ENCODE measurements around the gene TP53RK.
A peak's percentile ranks its signal among the peaks of the same experiment; 100 is the strongest.

Gene TP53RK

GRCh38 chr20:46689082-46689753, at the start of gene TP53RK:
TP53RK (minus strand) TSS chr20:46689444; CDS start chr20:46689414, 30 bp downstream.
- Histone ChIP-seq H3K9ac (ENCODE audit: low read length) (peak within 1 kb of the TSS; percentile 81), H3K36me3 (ENCODE audit: insufficient read depth, low read length) (peaks cover 13% of the 10 kb centered on the region), H3K4me3 (ENCODE audit: low read depth in 1 of 2, low read length in 2 of 2) (peak within 1 kb of the TSS; percentile 72 to 81), H3K27me3 (ENCODE audit: control insufficient read depth in 1 of 2, insufficient read depth in 2 of 2, low read length in 2 of 2) (no peaks in the 10 kb centered on the region), H3K27ac (ENCODE audit: low read depth, low read length) (peak within 1 kb of the TSS; percentile 88), H3K4me1 (ENCODE audit: insufficient read depth, low read length) (peaks cover 23% of the 10 kb centered on the region), H3K9me3 (ENCODE audit: low read length) (no peaks in the 10 kb centered on the region)

GRCh38 chr20:46735436-46735835, 46.2 kb upstream of the TP53RK start:
- H3K9me3 ChIP-seq (ENCODE audit: low read length), result no peaks in the 10 kb centered on the region
- no peaks in the 10 kb centered on the region for H3K27me3 ChIP-seq (ENCODE audit: control insufficient read depth in 1 of 2, insufficient read depth in 2 of 2, low read length in 2 of 2)
- H3K27ac ChIP-seq (ENCODE audit: low read depth, low read length), result no peak overlapping the region
- H3K4me3 ChIP-seq (ENCODE audit: low read depth in 1 of 2, low read length in 2 of 2), result no peak overlapping the region
- no peaks in the 10 kb centered on the region for H3K4me1 ChIP-seq (ENCODE audit: insufficient read depth, low read length)
- peaks cover 6% of the 10 kb centered on the region for H3K36me3 ChIP-seq (ENCODE audit: insufficient read depth, low read length)
- H3K9ac ChIP-seq (ENCODE audit: low read length), result no peak overlapping the region

GRCh38 chr20:46731770-46732169, 42.5 kb upstream of the TP53RK start:
- no peak overlapping the region for H3K27ac ChIP-seq (ENCODE audit: low read depth, low read length)
- no peak overlapping the region for H3K9ac ChIP-seq (ENCODE audit: low read length)
- H3K9me3 ChIP-seq (ENCODE audit: low read length), result no peaks in the 10 kb centered on the region
- peaks cover 6% of the 10 kb centered on the region for H3K36me3 ChIP-seq (ENCODE audit: insufficient read depth, low read length)
- H3K4me3 ChIP-seq (ENCODE audit: low read depth in 1 of 2, low read length in 2 of 2), result no peak overlapping the region
- H3K4me1 ChIP-seq (ENCODE audit: insufficient read depth, low read length), result no peaks in the 10 kb centered on the region
- H3K27me3 ChIP-seq (ENCODE audit: control insufficient read depth in 1 of 2, insufficient read depth in 2 of 2, low read length in 2 of 2), result no peaks in the 10 kb centered on the region

GRCh38 chr20:46725186-46726165, 36.2 kb upstream of the TP53RK start:
- H3K4me3 ChIP-seq (ENCODE audit: low read depth in 1 of 2, low read length in 2 of 2), result no peak overlapping the region
- no peaks in the 10 kb centered on the region for H3K4me1 ChIP-seq (ENCODE audit: insufficient read depth, low read length)
- H3K9ac ChIP-seq (ENCODE audit: low read length), result no peak overlapping the region
- no peak overlapping the region for H3K27ac ChIP-seq (ENCODE audit: low read depth, low read length)
- H3K36me3 ChIP-seq (ENCODE audit: insufficient read depth, low read length), result no peaks in the 10 kb centered on the region
- H3K27me3 ChIP-seq (ENCODE audit: control insufficient read depth in 1 of 2, insufficient read depth in 2 of 2, low read length in 2 of 2), result no peaks in the 10 kb centered on the region
- no peaks in the 10 kb centered on the region for H3K9me3 ChIP-seq (ENCODE audit: low read length)

- Histone ChIP-seq H3K27ac (ENCODE audit: low read depth, low read length) (no peak overlapping the region), H3K4me1 (ENCODE audit: insufficient read depth, low read length) (no peaks in the 10 kb centered on the region), H3K36me3 (ENCODE audit: insufficient read depth, low read length) (no peaks in the 10 kb centered on the region), H3K4me3 (ENCODE audit: low read depth in 1 of 2, low read length in 2 of 2) (no peak overlapping the region), H3K9me3 (ENCODE audit: low read length) (no peaks in the 10 kb centered on the region), H3K27me3 (ENCODE audit: control insufficient read depth in 1 of 2, insufficient read depth in 2 of 2, low read length in 2 of 2) (no peaks in the 10 kb centered on the region), H3K9ac (ENCODE audit: low read length) (no peak overlapping the region)
Measured at GRCh38 chr20:46724343-46724959, 35.2 kb upstream of the TP53RK start.

GRCh38 chr20:46723039-46723438, 33.8 kb upstream of the TP53RK start:
- H3K27ac ChIP-seq (ENCODE audit: low read depth, low read length), result no peak overlapping the region
- H3K9me3 ChIP-seq (ENCODE audit: low read length), result no peaks in the 10 kb centered on the region
- H3K9ac ChIP-seq (ENCODE audit: low read length), result no peak overlapping the region
- H3K4me3 ChIP-seq (ENCODE audit: low read depth in 1 of 2, low read length in 2 of 2), result no peak overlapping the region
- H3K4me1 ChIP-seq (ENCODE audit: insufficient read depth, low read length), result no peaks in the 10 kb centered on the region
- H3K36me3 ChIP-seq (ENCODE audit: insufficient read depth, low read length), result no peaks in the 10 kb centered on the region
- H3K27me3 ChIP-seq (ENCODE audit: control insufficient read depth in 1 of 2, insufficient read depth in 2 of 2, low read length in 2 of 2), result no peaks in the 10 kb centered on the region

GRCh38 chr20:46722450-46722849, 33.2 kb upstream of the TP53RK start:
- Histone ChIP-seq H3K9ac (ENCODE audit: low read length) (no peak overlapping the region), H3K36me3 (ENCODE audit: insufficient read depth, low read length) (no peaks in the 10 kb centered on the region), H3K27me3 (ENCODE audit: control insufficient read depth in 1 of 2, insufficient read depth in 2 of 2, low read length in 2 of 2) (no peaks in the 10 kb centered on the region), H3K27ac (ENCODE audit: low read depth, low read length) (no peak overlapping the region), H3K4me1 (ENCODE audit: insufficient read depth, low read length) (no peaks in the 10 kb centered on the region), H3K9me3 (ENCODE audit: low read length) (no peaks in the 10 kb centered on the region), H3K4me3 (ENCODE audit: low read depth in 1 of 2, low read length in 2 of 2) (no peak overlapping the region)

- Histone ChIP-seq H3K36me3 (ENCODE audit: insufficient read depth, low read length) (no peaks in the 10 kb centered on the region), H3K27ac (ENCODE audit: low read depth, low read length) (no peak overlapping the region), H3K9me3 (ENCODE audit: low read length) (no peaks in the 10 kb centered on the region), H3K27me3 (ENCODE audit: control insufficient read depth in 1 of 2, insufficient read depth in 2 of 2, low read length in 2 of 2) (no peaks in the 10 kb centered on the region), H3K9ac (ENCODE audit: low read length) (no peak overlapping the region), H3K4me1 (ENCODE audit: insufficient read depth, low read length) (no peaks in the 10 kb centered on the region), H3K4me3 (ENCODE audit: low read depth in 1 of 2, low read length in 2 of 2) (no peak overlapping the region)
Measured at GRCh38 chr20:46721476-46721875, 32.2 kb upstream of the TP53RK start.

- no peak overlapping the region for H3K27ac ChIP-seq (ENCODE audit: low read depth, low read length)
- H3K4me3 ChIP-seq (ENCODE audit: low read depth in 1 of 2, low read length in 2 of 2), result no peak overlapping the region
- H3K9ac ChIP-seq (ENCODE audit: low read length), result no peak overlapping the region
- H3K27me3 ChIP-seq (ENCODE audit: control insufficient read depth in 1 of 2, insufficient read depth in 2 of 2, low read length in 2 of 2), result no peaks in the 10 kb centered on the region
- H3K9me3 ChIP-seq (ENCODE audit: low read length), result no peaks in the 10 kb centered on the region
- H3K36me3 ChIP-seq (ENCODE audit: insufficient read depth, low read length), result no peaks in the 10 kb centered on the region
- no peaks in the 10 kb centered on the region for H3K4me1 ChIP-seq (ENCODE audit: insufficient read depth, low read length)
Measured at GRCh38 chr20:46720776-46721425, 31.7 kb upstream of the TP53RK start.

GRCh38 chr20:46720019-46720418, 30.8 kb upstream of the TP53RK start:
- Histone ChIP-seq H3K9ac (ENCODE audit: low read length) (no peak overlapping the region), H3K4me1 (ENCODE audit: insufficient read depth, low read length) (no peaks in the 10 kb centered on the region), H3K9me3 (ENCODE audit: low read length) (no peaks in the 10 kb centered on the region), H3K4me3 (ENCODE audit: low read depth in 1 of 2, low read length in 2 of 2) (no peak overlapping the region), H3K27me3 (ENCODE audit: control insufficient read depth in 1 of 2, insufficient read depth in 2 of 2, low read length in 2 of 2) (no peaks in the 10 kb centered on the region), H3K27ac (ENCODE audit: low read depth, low read length) (no peak overlapping the region), H3K36me3 (ENCODE audit: insufficient read depth, low read length) (no peaks in the 10 kb centered on the region)

Measured in muscle layer of colon (tissue), 2 donors.